ENCODE measurements around the gene ECE1.
"Not testable (repeated sequence)": the region's sequence is repeated elsewhere in the genome, so short reads cannot be mapped to it uniquely, and the experiment has no call there.

The ECE1 gene

DNA sequence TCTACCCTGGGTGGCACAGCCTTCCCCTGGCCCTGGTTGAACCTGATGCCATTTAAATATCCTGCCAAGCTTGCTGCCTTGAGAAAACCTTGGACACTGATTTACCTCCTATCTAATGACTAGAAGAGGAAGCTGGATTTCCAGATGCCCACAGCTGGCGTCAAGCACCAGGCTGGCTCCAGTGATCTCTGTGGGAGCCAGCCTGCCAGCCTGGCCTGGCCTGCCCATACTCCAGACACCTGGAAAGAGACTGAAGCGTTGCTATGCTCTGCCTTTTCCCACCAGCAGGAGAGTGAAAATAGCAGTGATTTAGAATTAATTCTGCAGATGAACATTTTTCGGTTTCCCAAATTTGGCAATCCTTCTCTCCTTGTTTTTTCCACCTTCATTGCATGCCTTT is 102.0 kb downstream of the ECE1 start:
- in situ Hi-C loops (cut with MboI; ENCODE audit: low pct_unique_long_range_greater_than_20kb, low sequenced_read_pairs, unreplicated experiment), result loop anchor here (25.0 kb wide), 1 partner anchor 201 kb away; no protein-coding TSS in a partner anchor
- TF ChIP-seq, protein P1, sequence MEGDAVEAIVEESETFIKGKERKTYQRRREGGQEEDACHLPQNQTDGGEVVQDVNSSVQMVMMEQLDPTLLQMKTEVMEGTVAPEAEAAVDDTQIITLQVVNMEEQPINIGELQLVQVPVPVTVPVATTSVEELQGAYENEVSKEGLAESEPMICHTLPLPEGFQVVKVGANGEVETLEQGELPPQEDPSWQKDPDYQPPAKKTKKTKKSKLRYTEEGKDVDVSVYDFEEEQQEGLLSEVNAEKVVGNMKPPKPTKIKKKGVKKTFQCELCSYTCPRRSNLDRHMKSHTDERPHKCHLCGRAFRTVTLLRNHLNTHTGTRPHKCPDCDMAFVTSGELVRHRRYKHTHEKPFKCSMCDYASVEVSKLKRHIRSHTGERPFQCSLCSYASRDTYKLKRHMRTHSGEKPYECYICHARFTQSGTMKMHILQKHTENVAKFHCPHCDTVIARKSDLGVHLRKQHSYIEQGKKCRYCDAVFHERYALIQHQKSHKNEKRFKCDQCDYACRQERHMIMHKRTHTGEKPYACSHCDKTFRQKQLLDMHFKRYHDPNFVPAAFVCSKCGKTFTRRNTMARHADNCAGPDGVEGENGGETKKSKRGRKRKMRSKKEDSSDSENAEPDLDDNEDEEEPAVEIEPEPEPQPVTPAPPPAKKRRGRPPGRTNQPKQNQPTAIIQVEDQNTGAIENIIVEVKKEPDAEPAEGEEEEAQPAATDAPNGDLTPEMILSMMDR (IDR thresholded peaks at IDR 0.05; ENCODE audit: extremely low read depth, insufficient read depth, missing control alignments), result no peak
- no peak for DNase-seq (ENCODE audit: low spot score)

DNA sequence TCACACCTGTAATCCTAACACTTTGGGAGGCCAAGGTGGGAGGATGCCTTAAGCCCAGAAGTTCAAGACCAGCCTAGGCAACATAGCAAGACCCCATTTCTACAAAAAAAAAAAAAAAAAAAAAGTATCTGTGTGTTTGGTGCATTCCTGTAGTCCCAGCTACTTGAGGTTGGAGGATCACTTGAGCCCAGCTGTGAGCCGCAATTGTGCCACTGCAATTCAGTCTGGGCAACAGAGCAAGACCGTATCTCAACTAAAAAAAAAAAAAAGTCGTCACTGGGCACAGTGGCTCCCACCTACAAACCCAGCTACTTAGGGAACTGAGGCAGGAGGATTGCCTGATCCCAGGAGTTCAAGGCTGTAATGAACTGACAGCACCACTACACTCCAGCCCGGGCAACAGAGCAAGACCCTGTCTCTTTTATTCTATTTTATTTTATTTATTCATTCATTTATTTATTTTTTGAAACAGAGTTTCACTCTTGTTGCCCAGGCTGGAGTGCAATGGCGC is 105.0 kb downstream of the ECE1 start:
- in situ Hi-C loops (cut with MboI; ENCODE audit: low pct_unique_long_range_greater_than_20kb, low sequenced_read_pairs, unreplicated experiment), result loop anchor here (25.0 kb wide), 1 partner anchor 198 kb away; no protein-coding TSS in a partner anchor
- DNase-seq (ENCODE audit: low spot score), result no peak
- TF ChIP-seq, protein P1 (IDR thresholded peaks at IDR 0.05; ENCODE audit: extremely low read depth, insufficient read depth, missing control alignments), result no peak

DNA sequence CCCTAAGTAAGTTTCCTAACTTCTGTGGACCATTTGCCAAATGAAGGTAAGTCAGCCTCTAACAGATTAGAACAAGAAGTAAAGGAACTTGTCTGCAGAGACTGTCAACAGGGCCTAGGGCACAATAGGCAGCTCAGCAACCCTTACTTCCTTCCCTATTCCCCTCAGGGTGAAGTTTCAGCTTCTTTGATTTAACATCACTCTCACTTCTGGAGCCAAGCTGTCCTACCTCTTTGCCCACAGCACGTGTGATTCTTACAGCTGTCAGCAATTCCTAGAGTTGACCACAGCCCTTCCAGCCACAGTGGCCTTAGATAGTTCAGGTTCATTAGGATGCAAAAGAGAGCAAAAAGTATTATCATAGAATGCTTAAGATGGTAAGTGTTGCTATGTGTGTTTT is 106.0 kb downstream of the ECE1 start:
- DNase-seq (ENCODE audit: low spot score), result no peak
- TF ChIP-seq, protein P1 (IDR thresholded peaks at IDR 0.05; ENCODE audit: extremely low read depth, insufficient read depth, missing control alignments), result no peak
- in situ Hi-C loops (cut with MboI; ENCODE audit: low pct_unique_long_range_greater_than_20kb, low sequenced_read_pairs, unreplicated experiment), result loop anchor here (25.0 kb wide), 1 partner anchor 197 kb away; no protein-coding TSS in a partner anchor

DNA sequence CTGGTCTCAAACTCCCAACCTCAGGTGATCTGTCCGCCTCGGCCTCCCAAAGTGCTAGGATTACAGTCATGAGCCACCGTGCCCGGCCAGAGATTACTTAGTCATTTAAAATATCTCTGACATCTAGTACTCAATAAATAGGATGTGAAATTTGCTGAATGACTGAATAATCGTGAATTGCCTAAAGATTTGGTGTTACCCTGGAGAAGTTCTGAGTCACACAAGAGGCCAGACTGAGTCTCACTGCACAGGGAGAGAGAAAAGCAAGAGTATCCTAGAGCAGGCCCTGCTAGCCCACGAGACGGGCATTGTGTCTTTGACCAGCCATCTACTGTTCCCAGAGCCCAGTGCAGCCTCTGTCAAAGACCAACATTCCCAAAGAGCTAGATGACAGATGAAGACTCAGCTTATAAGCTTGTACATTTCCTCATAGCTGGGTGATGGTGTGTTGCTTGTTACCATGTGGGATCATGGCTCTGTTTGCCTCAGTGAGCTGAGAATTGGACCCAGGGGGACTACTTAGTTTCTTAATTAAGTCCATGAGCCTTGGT is 108.0 kb downstream of the ECE1 start:
- DNase-seq (ENCODE audit: low spot score), result no peak
- in situ Hi-C loops (cut with MboI; ENCODE audit: low pct_unique_long_range_greater_than_20kb, low sequenced_read_pairs, unreplicated experiment), result loop anchor here (25.0 kb wide), 1 partner anchor 195 kb away; no protein-coding TSS in a partner anchor
- TF ChIP-seq, protein P1 (IDR thresholded peaks at IDR 0.05; ENCODE audit: extremely low read depth, insufficient read depth, missing control alignments), result no peak

DNA sequence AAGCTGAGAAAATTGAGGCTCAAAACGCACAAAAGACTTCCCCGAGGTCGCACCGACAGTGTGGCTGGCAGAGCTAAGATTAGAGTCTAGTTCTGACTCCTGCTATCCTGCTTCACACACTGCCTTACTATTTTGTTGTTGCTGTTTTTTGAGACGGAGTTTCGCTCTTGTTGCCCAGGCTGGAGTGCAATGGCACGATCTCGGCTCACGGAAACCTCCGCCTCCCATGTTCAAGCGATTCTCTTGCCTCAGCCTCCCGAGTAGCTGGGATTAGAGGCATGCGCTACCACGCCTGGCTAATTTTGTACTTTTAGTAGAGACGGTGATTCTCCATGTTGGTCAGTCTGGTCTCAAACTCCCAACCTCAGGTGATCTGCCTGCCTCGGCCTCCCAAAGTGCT is 112.0 kb downstream of the ECE1 start:
- DNase-seq (ENCODE audit: low spot score), result not testable (repeated sequence)
- in situ Hi-C loops (cut with MboI; ENCODE audit: low pct_unique_long_range_greater_than_20kb, low sequenced_read_pairs, unreplicated experiment), result loop anchor here (25.0 kb wide), 1 partner anchor 191 kb away; no protein-coding TSS in a partner anchor

DNA sequence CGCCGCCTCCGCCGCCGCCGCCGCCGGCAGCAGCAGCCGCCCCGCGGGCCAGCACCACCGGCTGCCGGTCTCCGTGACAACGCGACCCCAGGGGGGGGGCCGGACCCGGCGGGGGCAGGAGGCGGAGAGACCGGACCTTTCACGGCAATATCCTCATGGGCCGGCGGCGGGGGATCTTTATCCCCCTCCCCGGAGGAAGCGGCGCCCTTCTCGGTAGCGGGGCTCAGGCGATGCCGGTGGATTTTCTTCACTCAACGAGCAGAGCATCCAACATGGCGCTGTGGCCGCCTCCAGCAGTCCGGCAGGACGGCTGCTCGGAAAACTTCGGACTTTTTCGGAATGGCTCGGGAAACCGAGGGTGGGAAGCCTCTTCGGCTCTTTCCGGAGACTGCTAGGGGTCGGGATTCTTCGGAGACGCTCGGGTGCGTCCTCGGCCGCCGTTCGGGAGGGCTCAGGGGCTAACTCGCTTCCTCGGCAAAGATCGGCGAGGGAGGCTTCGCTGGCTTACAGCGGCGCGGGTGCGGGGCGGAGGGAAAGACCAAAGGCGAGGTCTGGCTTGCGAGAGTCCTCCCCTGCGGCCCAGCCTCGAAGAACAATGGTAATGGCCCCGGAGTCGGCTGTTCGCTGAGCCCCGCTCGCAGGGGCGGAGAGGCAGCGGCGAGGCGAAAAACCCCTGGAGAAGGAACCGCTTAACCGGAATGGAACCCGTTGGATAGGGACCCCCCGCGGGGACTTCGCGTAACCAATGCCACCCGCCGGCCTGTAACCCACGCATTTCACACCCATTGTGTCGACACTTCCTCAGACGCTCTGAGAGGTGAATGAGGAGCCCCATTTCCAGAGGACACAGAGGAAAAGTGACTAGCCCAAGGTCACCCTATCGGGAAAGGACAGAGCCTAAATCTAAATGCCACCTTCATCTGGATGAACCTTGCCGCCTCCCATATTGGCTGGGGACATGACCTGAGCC is 113.4 kb downstream of the ECE1 start, which contains the start of gene EIF4G3:
Gene EIF4G3 (minus strand): TSS at position 312 of the 970 bp plus-strand sequence. CDS start 174,155 bp downstream, outside the sequence.
- TF ChIP-seq, protein P1 (IDR thresholded peaks at IDR 0.05; ENCODE audit: extremely low read depth, insufficient read depth, missing control alignments), result no peak
- in situ Hi-C loops (cut with MboI; ENCODE audit: low pct_unique_long_range_greater_than_20kb, low sequenced_read_pairs, unreplicated experiment), result loop anchor here (25.0 kb wide), 1 partner anchor 190 kb away; no protein-coding TSS in a partner anchor
- DNase-seq (ENCODE audit: low spot score), result peak; percentile 99

Data from GM13977 (cell line).